IPS-18c (cell line): ENCODE measurements around the gene GABRD.

Source experiments
- H3K4me3 ChIP-seq: 2 replicates; pipeline ENCODE4 v1.7.0; 2013; ENCODE audit warnings: low read depth, mild to moderate bottlenecking, low read length, moderate library complexity; ENCODE audit not compliant: insufficient read depth
- H3K9me3 ChIP-seq: one replicate; pipeline ENCODE4 v1.6.1; 2013; ENCODE audit warnings: mild to moderate bottlenecking, low read length, moderate library complexity; ENCODE audit not compliant: control insufficient read depth, insufficient read depth

The GABRD gene

GRCh38 chr1:2074944-2075740 is 56.0 kb downstream of the GABRD start:
- no peak overlapping the region for H3K4me3 ChIP-seq
- peaks cover 6% of the 10 kb centered on the region for H3K9me3 ChIP-seq

- peaks cover 6% of the 10 kb centered on the region for H3K9me3 ChIP-seq
- no peak overlapping the region for H3K4me3 ChIP-seq
Measured at GRCh38 chr1:2076826-2077225, 57.7 kb downstream of the GABRD start.

GRCh38 chr1:2078170-2078569 is 59.0 kb downstream of the GABRD start:
- Histone ChIP-seq H3K4me3 (no peak overlapping the region), H3K9me3 (peaks cover 6% of the 10 kb centered on the region)

- H3K4me3 ChIP-seq, result no peak overlapping the region
- H3K9me3 ChIP-seq, result peaks cover 6% of the 10 kb centered on the region
Measured at GRCh38 chr1:2079396-2080085, 60.4 kb downstream of the GABRD start.

GRCh38 chr1:2080140-2080539 is 61.0 kb downstream of the GABRD start:
- Histone ChIP-seq H3K9me3 (peaks cover 6% of the 10 kb centered on the region), H3K4me3 (no peak overlapping the region)
